SK-N-SH (cell line): Measurements from ENCODE around the gene VPS50.

ENCODE experiments used
- EP300 ChIP-seq, 2 experiments: IDR thresholded peaks; 2 replicates each; pipeline versions ENCODE4 v1.4.0 to v1.6.1; 2012; ENCODE audit warnings: borderline replicate concordance in 1 of 2, low read depth in 1 of 2, low read length in 1 of 2
- EZH2phosphoT487 ChIP-seq: fragments of 200-600 bp; sonication (generic); IDR thresholded peaks from 2 replicates; pipeline ENCODE4 v1.6.1; 2017; ENCODE audit warnings: low read depth, mixed run types, mild to moderate bottlenecking, antibody characterized with exemption, moderate library complexity, borderline replicate concordance
- TF ChIP-seq, protein P1 (sequence below): fragments of 200-600 bp; sonication (generic); IDR thresholded peaks from 2 replicates; pipeline ENCODE4 v1.6.1; 2017; ENCODE audit warnings: antibody characterized with exemption, mild to moderate bottlenecking, moderate library complexity

DNA sequence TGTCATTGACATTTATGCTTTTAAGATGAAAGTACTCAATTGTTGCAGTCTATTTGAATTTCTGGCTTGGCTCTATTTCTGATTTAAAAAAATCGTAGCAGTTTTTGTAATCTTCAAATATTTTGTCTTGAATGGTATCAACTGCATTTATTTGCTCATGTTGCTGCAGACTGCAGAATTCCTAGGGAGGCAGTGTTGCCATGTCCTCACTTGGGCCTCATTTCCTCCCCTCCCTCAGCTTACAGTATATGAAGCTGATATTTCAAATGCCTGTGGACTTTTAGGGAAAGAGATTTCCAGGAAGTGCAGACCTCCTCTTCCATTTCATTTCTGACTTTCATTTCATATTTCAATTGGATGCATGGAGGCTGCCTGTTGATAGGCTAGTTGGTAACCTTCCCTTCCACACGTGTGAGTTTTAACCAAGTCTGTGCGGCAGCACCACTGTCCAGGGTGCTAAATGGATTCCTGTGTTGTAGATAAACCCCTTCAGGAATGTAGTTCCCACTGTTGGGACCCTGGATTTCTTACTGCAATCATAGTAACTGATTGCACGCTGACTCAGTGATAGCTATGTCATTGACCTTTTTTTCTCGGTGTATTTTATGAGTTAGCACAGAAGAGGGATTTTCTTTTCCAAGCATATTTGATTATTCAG is 17.5 kb downstream of the VPS50 start:
- TF ChIP-seq EP300 (IDR thresholded peaks at IDR 0.05; ENCODE audit: borderline replicate concordance in 1 of 2, low read depth in 1 of 2, low read length in 1 of 2) (no peak), EZH2phosphoT487 (no peak)
- TF ChIP-seq, protein P1, sequence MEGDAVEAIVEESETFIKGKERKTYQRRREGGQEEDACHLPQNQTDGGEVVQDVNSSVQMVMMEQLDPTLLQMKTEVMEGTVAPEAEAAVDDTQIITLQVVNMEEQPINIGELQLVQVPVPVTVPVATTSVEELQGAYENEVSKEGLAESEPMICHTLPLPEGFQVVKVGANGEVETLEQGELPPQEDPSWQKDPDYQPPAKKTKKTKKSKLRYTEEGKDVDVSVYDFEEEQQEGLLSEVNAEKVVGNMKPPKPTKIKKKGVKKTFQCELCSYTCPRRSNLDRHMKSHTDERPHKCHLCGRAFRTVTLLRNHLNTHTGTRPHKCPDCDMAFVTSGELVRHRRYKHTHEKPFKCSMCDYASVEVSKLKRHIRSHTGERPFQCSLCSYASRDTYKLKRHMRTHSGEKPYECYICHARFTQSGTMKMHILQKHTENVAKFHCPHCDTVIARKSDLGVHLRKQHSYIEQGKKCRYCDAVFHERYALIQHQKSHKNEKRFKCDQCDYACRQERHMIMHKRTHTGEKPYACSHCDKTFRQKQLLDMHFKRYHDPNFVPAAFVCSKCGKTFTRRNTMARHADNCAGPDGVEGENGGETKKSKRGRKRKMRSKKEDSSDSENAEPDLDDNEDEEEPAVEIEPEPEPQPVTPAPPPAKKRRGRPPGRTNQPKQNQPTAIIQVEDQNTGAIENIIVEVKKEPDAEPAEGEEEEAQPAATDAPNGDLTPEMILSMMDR: no peak
